Thyroid gland (tissue), 4 donors: ENCODE results near the gene HIP1. TPM values are rescaled to one million over a fixed set of nuclear protein-coding genes. Genes with fewer than 3 reads are reported as not detected.
A peak's percentile ranks its signal among the peaks of the same experiment; 100 is the strongest.
"Not testable (repeated sequence)": the region's sequence is repeated elsewhere in the genome, so short reads cannot be mapped to it uniquely, and the experiment has no call there.

Experiments
- DNase-seq, 2 donors: peaks; one replicate each; pipeline ENCODE4 v3.0.0-alpha.2; 2019
- H3K27ac ChIP-seq, 3 donors: fragments of 200-600 bp; sonication (generic); 1 replicate in 2 of 3; 2 replicates in 1 of 3; pipeline ENCODE4 v1.5.1; 2016 to 2019; ENCODE audit warnings: mild to moderate bottlenecking in 1 of 3, moderate library complexity in 1 of 3
- H3K27me3 ChIP-seq: fragments of 200-600 bp; sonication (generic); one replicate; pipeline ENCODE4 v1.5.1; 2019
- H3K36me3 ChIP-seq, 2 donors: fragments of 200-600 bp; sonication (generic); one replicate each; pipeline ENCODE4 v1.5.1; 2016 to 2019
- H3K4me1 ChIP-seq, 2 donors: fragments of 200-600 bp; sonication (generic); one replicate each; pipeline ENCODE4 v1.5.1; 2017 to 2019
- H3K4me3 ChIP-seq, 3 donors: fragments of 200-600 bp; sonication (generic); replicated peaks in 1 of 3; 1 replicate in 2 of 3; 2 replicates in 1 of 3; pipeline ENCODE4 v1.5.1; 2016; ENCODE audit warnings: mild to moderate bottlenecking in 1 of 3
- H3K9me3 ChIP-seq: fragments of 200-600 bp; sonication (generic); one replicate; pipeline ENCODE4 v1.5.1; 2017
- CTCF ChIP-seq, 6 experiments: fragments of 200-600 bp in 3 of 6; fragments of 450-650 bp in 3 of 6; sonication (generic) in 3 of 6; IDR thresholded peaks; one replicate each; pipeline ENCODE4 v1.5.1; 2016 to 2019; ENCODE audit warnings: antibody characterized with exemption in 6 of 6, mild to moderate bottlenecking in 2 of 6, inconsistent platforms in 1 of 6, moderate library complexity in 1 of 6
- POLR2A ChIP-seq, 2 donors: fragments of 450-650 bp; IDR thresholded peaks; one replicate each; pipeline ENCODE4 v1.6.1; 2017; ENCODE audit warnings: antibody characterized with exemption in 2 of 2, mild to moderate bottlenecking in 2 of 2, moderate library complexity in 1 of 2
- WGBS, 2 donors: methylation state at CpG; one replicate each; pipeline ENCODE4 v1.1.5; 2017; 5-methylcytosine and 5-hydroxymethylcytosine counted together
- intact Hi-C: fragments of 100-400 bp; cut with DNase I; formaldehyde crosslinking; loops from one replicate; pipeline ENCODE4 v1.15.1; 2023
- total RNA-seq, 4 donors: library from RNA; depleted of rRNA; stranded (reverse); fragments of >200 nt; gene quantifications; one replicate each; pipeline ENCODE4 v1.2.3, GENCODE V29; 2016

The HIP1 gene
- total RNA-seq, 4 donors from 2014 or later, result 25.4 to 39.6 (median 28.1) TPM

- 75 to 93% methylated on average over 14 of the region's 14 CpGs for WGBS, 2 donors
- H3K27ac ChIP-seq, result peak overlapping the region in 1 of 3 donors; percentile 25
- TF ChIP-seq POLR2A (IDR thresholded peaks at IDR 0.05) (no peak), CTCF (IDR thresholded peaks at IDR 0.05) (no peak)
- H3K36me3 ChIP-seq, result peaks cover 6 to 7% of the 10 kb centered on the region in 2 donors
- no peak overlapping the region for H3K4me3 ChIP-seq
- no peaks in the 10 kb centered on the region for H3K27me3 ChIP-seq
- H3K9me3 ChIP-seq, result no peaks in the 10 kb centered on the region
- H3K4me1 ChIP-seq, result peaks cover 6 to 26% of the 10 kb centered on the region in 2 donors
- DNase-seq, result peak; percentile 56 to 84
- intact Hi-C loops, result loop anchor here (5.0 kb wide), 1 partner anchor 64 kb away; no protein-coding TSS in a partner anchor
Measured at GRCh38 chr7:75573477-75574019, 165.2 kb downstream of the HIP1 start.

- H3K36me3 ChIP-seq, result peaks cover 6 to 10% of the 10 kb centered on the region in 2 donors
Measured at GRCh38 chr7:75572814-75573213, 165.9 kb downstream of the HIP1 start.

GRCh38 chr7:75572396-75572795, 166.3 kb downstream of the HIP1 start:
- no peaks in the 10 kb centered on the region for H3K27me3 ChIP-seq
- TF ChIP-seq CTCF (IDR thresholded peaks at IDR 0.05), result no peak
- no peak overlapping the region for H3K27ac ChIP-seq
- no peak overlapping the region for H3K4me3 ChIP-seq
- intact Hi-C loops, result loop anchor here (5.0 kb wide), 1 partner anchor 65 kb away; no protein-coding TSS in a partner anchor
- H3K36me3 ChIP-seq, result peaks cover 6 to 12% of the 10 kb centered on the region in 2 donors
- H3K4me1 ChIP-seq, result peaks cover 6 to 26% of the 10 kb centered on the region in 2 donors
- no peak for DNase-seq
- WGBS, 2 donors, result 98 to 99% methylated on average over 4 to 5 of the region's 5 CpGs
- H3K9me3 ChIP-seq, result no peaks in the 10 kb centered on the region

More at GRCh38 chr7:75572814-75573213, 165.9 kb downstream of the HIP1 start:
- 97% methylated on average over 9 to 10 of the region's 11 CpGs for WGBS, 2 donors
- DNase-seq, result no peak
- TF ChIP-seq CTCF (IDR thresholded peaks at IDR 0.05) (no peak), POLR2A (IDR thresholded peaks at IDR 0.05) (no peak)
- no peak overlapping the region for H3K4me3 ChIP-seq
- no peak overlapping the region for H3K27ac ChIP-seq
- intact Hi-C loops, result loop anchor here (5.0 kb wide), 1 partner anchor 64 kb away; no protein-coding TSS in a partner anchor
- peaks cover 6 to 26% of the 10 kb centered on the region in 2 donors for H3K4me1 ChIP-seq
- H3K27me3 ChIP-seq, result no peaks in the 10 kb centered on the region
- H3K9me3 ChIP-seq, result no peaks in the 10 kb centered on the region

- H3K36me3 ChIP-seq, result peaks cover 6 to 12% of the 10 kb centered on the region in 2 donors
- H3K4me1 ChIP-seq, result peaks cover 3 to 29% of the 10 kb centered on the region in 2 donors
- intact Hi-C loops, result loop anchor here (5.0 kb wide), 1 partner anchor 66 kb away; no protein-coding TSS in a partner anchor
- no peak for DNase-seq
- H3K27ac ChIP-seq, result no peak overlapping the region
- no peaks in the 10 kb centered on the region for H3K27me3 ChIP-seq
- no peak overlapping the region for H3K4me3 ChIP-seq
- 96 to 100% methylated on average over 4 of the region's 4 CpGs for WGBS, 2 donors
- no peak for TF ChIP-seq CTCF (IDR thresholded peaks at IDR 0.05)
- no peak for TF ChIP-seq POLR2A (IDR thresholded peaks at IDR 0.05)
- H3K9me3 ChIP-seq, result no peaks in the 10 kb centered on the region
Measured at GRCh38 chr7:75571209-75571608, 167.5 kb downstream of the HIP1 start.

GRCh38 chr7:75569629-75570282, 169.0 kb downstream of the HIP1 start:
- H3K27me3 ChIP-seq, H3K9me3 ChIP-seq, H3K4me3 ChIP-seq: not testable (repeated sequence)
- H3K36me3 ChIP-seq, result peaks cover 6 to 12% of the 10 kb centered on the region in 2 donors
- intact Hi-C loops, result loop anchor here (5.0 kb wide), 2 partner anchors 48 to 68 kb away; no protein-coding TSS in a partner anchor
- 87% methylated on average over 16 of the region's 16 CpGs for WGBS, 2 donors
- peak in 1 of 2 donors; percentile 13 for DNase-seq
- peaks cover 16 to 42% of the 10 kb centered on the region in 2 donors for H3K4me1 ChIP-seq
- peak overlapping the region; percentile 6 to 60 (median 25) for H3K27ac ChIP-seq
